HCT116 (cell line): ENCODE results near the gene GPR78. TPM values are rescaled to one million over a fixed set of nuclear protein-coding genes. Genes with fewer than 3 reads are reported as not detected.

ENCODE experiments used
- ATAC-seq: fragments of 200-7000 bp; cut with Tn5 transposase; 2 replicates; pipeline ENCODE4 v1.9.1; 2020; ENCODE audit warnings: mild to moderate bottlenecking, moderate library complexity
- BruUV-seq: library from RNA; stranded (reverse); fragments of 400-500 nt; replicated peaks from 2 replicates; lab custom pipeline; 2021; lab: Mats Ljungman, UMichigan
- CTCF ChIA-PET: fragments of 300-600 bp; sonication (Branson Sonifier 250); formaldehyde crosslinking; loops from one replicate; lab custom pipeline; 2021; ENCODE audit warnings: antibody characterized with exemption; lab: Charles Lee
- POLR2A ChIA-PET: fragments of 300-600, 350-600 bp; sonication (Branson Sonifier 250); formaldehyde crosslinking; loops from one replicate; lab custom pipeline; 2021; ENCODE audit warnings: antibody characterized with exemption; lab: Charles Lee
- RAD21 ChIA-PET, 2 experiments: fragments of 300-600 bp; sonication (Branson Sonifier 250); formaldehyde crosslinking; loops; one replicate each; lab custom pipeline; 2023; ENCODE audit warnings: low total read pairs in 2 of 2; ENCODE audit not compliant: uncharacterized antibody in 2 of 2, unreplicated experiment in 2 of 2, low non-redundant PET in 1 of 2; lab: Charles Lee
- DNase-seq: peaks from one replicate; pipeline ENCODE4 v3.0.0-alpha.2; 2010; ENCODE audit warnings: low read depth, low spot score
- H2AFZ ChIP-seq: fragments of 200-600 bp; shearing (Covaris generic), sonication (generic); 2 replicates; pipeline ENCODE4 v1.6.1; 2017; ENCODE audit warnings: low read depth, mixed run types, mixed read lengths, antibody characterized with exemption, low read length; ENCODE audit not compliant: poor library complexity, severe bottlenecking
- H3K27ac ChIP-seq: 2 replicates; pipeline ENCODE4 v1.5.1; 2012; ENCODE audit warnings: low read depth, low read length
- H3K27me3 ChIP-seq: fragments of 200-600 bp; sonication (generic); 2 replicates; pipeline ENCODE4 v1.6.1; 2016; ENCODE audit warnings: mixed run types, low read length, mixed read lengths; ENCODE audit not compliant: insufficient read depth
- H3K36me3 ChIP-seq, 2 experiments: fragments of 200-500 bp in 1 of 2; fragments of 200-600 bp in 1 of 2; sonication (Bioruptor generic) in 1 of 2; sonication (generic) in 1 of 2; 2 replicates each; pipeline versions ENCODE4 v1.5.1 to v1.6.1; 2014 to 2016; ENCODE audit warnings: low read length in 2 of 2, inconsistent platforms in 1 of 2, mixed read lengths in 1 of 2, mixed run types in 1 of 2; ENCODE audit not compliant: insufficient read depth in 2 of 2, control insufficient read depth in 1 of 2
- H3K4me1 ChIP-seq, 2 experiments: fragments of 200-600 bp in 1 of 2; sonication (generic) in 1 of 2; 2 replicates each; pipeline versions ENCODE4 v1.5.1 to v1.6.1; 2012 to 2017; ENCODE audit warnings: low read length in 2 of 2, inconsistent platforms in 1 of 2, mild to moderate bottlenecking in 1 of 2, mixed read lengths in 1 of 2, mixed run types in 1 of 2, moderate library complexity in 1 of 2; ENCODE audit not compliant: insufficient read depth in 2 of 2, control insufficient read depth in 1 of 2
- H3K4me2 ChIP-seq: fragments of 200-600 bp; sonication (generic); 2 replicates; pipeline ENCODE4 v1.6.1; 2017; ENCODE audit warnings: mixed run types, low read length, mixed read lengths
- H3K4me3 ChIP-seq, 2 experiments: fragments of 200-600 bp in 1 of 2; sonication (generic) in 1 of 2; replicated peaks in 1 of 2; 2 replicates each; pipeline ENCODE4 v1.5.1; 2011 to 2016; ENCODE audit warnings: low read length in 2 of 2, control low read depth in 1 of 2, low read depth in 1 of 2, mild to moderate bottlenecking in 1 of 2, mixed read lengths in 1 of 2, mixed run types in 1 of 2
- H3K79me2 ChIP-seq: fragments of 200-600 bp; sonication (generic); 2 replicates; pipeline ENCODE4 v1.6.1; 2017; ENCODE audit warnings: mild to moderate bottlenecking, mixed run types, low read length, moderate library complexity, mixed read lengths; ENCODE audit not compliant: insufficient read depth
- H3K9ac ChIP-seq: fragments of 200-600 bp; sonication (generic); 2 replicates; pipeline ENCODE4 v1.6.1; 2016; ENCODE audit warnings: low read length, mixed read lengths
- H3K9me2 ChIP-seq: fragments of 200-600 bp; sonication (generic), shearing (Covaris generic); 2 replicates; pipeline ENCODE4 v1.6.1; 2017; ENCODE audit warnings: mixed run types, mild to moderate bottlenecking, moderate library complexity; ENCODE audit not compliant: insufficient read depth
- H3K9me3 ChIP-seq, 2 experiments: fragments of 200-500 bp in 1 of 2; fragments of 200-600 bp in 1 of 2; sonication (Bioruptor generic) in 1 of 2; sonication (generic) in 1 of 2; 2 replicates each; pipeline ENCODE4 v1.6.1; 2014 to 2017; ENCODE audit warnings: low read length in 2 of 2, mixed read lengths in 2 of 2, inconsistent platforms in 1 of 2, low read depth in 1 of 2, mild to moderate bottlenecking in 1 of 2, mixed run types in 1 of 2, moderate library complexity in 1 of 2; ENCODE audit not compliant: control insufficient read depth in 1 of 2, insufficient read depth in 1 of 2
- H4K20me1 ChIP-seq: fragments of 200-600 bp; sonication (generic), shearing (Covaris generic); 2 replicates; pipeline ENCODE4 v1.6.1; 2017; ENCODE audit warnings: mixed run types, mild to moderate bottlenecking, moderate library complexity; ENCODE audit not compliant: insufficient read depth
- CBX3 ChIP-seq: IDR thresholded peaks from 2 replicates; pipeline ENCODE4 v1.6.1; 2012; ENCODE audit warnings: low read depth
- CEBPB ChIP-seq: IDR thresholded peaks from 2 replicates; pipeline ENCODE4 v1.6.1; 2012; ENCODE audit warnings: low read depth
- CTCF ChIP-seq, 3 experiments: fragments of 200-600 bp in 1 of 3; sonication (generic) in 1 of 3; IDR thresholded peaks in 2 of 3; conservative IDR thresholded peaks in 1 of 3; 2 replicates each; pipeline ENCODE4 v1.5.1; 2012 to 2017; ENCODE audit warnings: low read depth in 2 of 3, low read length in 2 of 3, antibody characterized with exemption in 1 of 3, borderline replicate concordance in 1 of 3, control low read depth in 1 of 3, mild to moderate bottlenecking in 1 of 3, mixed read lengths in 1 of 3, mixed run types in 1 of 3, moderate library complexity in 1 of 3; ENCODE audit not compliant: insufficient read depth in 1 of 3
- EGR1 ChIP-seq: IDR thresholded peaks from 2 replicates; pipeline ENCODE4 v1.6.1; 2012; ENCODE audit warnings: low read depth
- FOSL1 ChIP-seq: IDR thresholded peaks from 2 replicates; pipeline ENCODE4 v1.6.1; 2012; ENCODE audit warnings: low read depth
- SP1 ChIP-seq: IDR thresholded peaks from 2 replicates; pipeline ENCODE4 v1.6.1; 2012; ENCODE audit warnings: low read depth
- ZFX ChIP-seq: fragments of 450-650 bp; IDR thresholded peaks from 2 replicates; pipeline ENCODE4 v1.6.1; 2017
- ZNF274 ChIP-seq: fragments of 200-500 bp; sonication (Bioruptor generic); IDR thresholded peaks from 2 replicates; pipeline ENCODE4 v1.6.1; 2014; ENCODE audit warnings: mild to moderate bottlenecking, low read depth, low read length, inconsistent platforms
- intact Hi-C: fragments of 100-400 bp; cut with micrococcal nuclease; formaldehyde crosslinking; loops from 2 replicates; pipeline ENCODE4 v1.10.0; 2022
- total RNA-seq: library from RNA; stranded (reverse); gene quantifications from one replicate; pipeline ENCODE4 v1.2.1, GENCODE V29; 2021; ENCODE audit not compliant: unreplicated experiment

Gene GPR78
- total RNA-seq, 1 experiment from 2014 or later = not detected

DNA sequence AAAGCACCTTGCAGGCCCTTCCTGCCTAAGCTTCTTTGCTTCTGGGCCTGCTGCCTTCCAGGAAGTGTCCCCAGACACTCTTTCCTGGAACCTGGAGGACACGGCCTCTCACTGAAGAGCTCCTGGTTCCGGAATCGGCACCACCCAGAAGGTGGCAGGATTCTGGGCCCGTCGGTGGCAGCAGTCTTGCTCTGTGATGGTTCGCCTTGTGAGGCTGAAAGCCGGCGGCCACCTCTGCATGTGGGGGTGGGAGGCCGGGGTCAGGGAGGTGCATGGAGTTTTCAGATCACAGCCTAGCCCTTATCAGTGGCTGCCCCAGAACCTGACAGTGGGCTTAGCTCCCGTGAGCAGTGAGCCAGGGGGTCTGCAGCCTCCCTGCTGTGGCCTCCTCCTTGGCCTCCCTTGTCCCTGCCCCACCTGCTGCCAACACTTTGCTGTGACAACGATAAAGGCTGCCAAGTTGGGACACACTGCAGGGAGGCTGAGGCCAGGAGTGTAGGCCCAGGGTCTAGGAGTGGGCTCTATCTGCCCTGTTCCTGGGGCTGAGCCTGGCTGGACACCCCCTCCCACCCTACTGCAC lies 30.8 kb upstream of the GPR78 start:
- Histone ChIP-seq H3K4me2 (no peak overlapping the region), H3K9ac (no peak overlapping the region), H4K20me1 (no peaks in the 10 kb centered on the region), H2AFZ (no peak overlapping the region), H3K36me3 (no peaks in the 10 kb centered on the region), H3K27me3 (0 out of 2 replicates have a peak, but pooled peaks cover 2% of the 10 kb centered on the region), H3K9me3 (no peaks in the 10 kb centered on the region), H3K4me1 (peaks cover 0 to 21% of the 10 kb centered on the region in 2 experiments; a peak in 3 of 4 replicates), H3K27ac (no peak overlapping the region), H3K9me2 (no peaks in the 10 kb centered on the region), H3K79me2 (no peaks in the 10 kb centered on the region), H3K4me3 (no peak overlapping the region)
- DNase-seq (no peak), ATAC-seq (no peak)
- ChIA-PET RAD21 (no interaction called here), POLR2A (no interaction called here), CTCF (interaction anchor here (3.4 kb wide), 1 partner anchor 80 kb away, joined by 35 read pairs; no protein-coding TSS in a partner anchor)
- intact Hi-C loops = loop anchor here (5.0 kb wide), 1 partner anchor 38 kb away; no protein-coding TSS in a partner anchor
- TF ChIP-seq FOSL1 = no peak
- TF ChIP-seq CBX3 = no peak
- no peak for TF ChIP-seq ZNF274
- no peak for TF ChIP-seq CTCF (IDR thresholded peaks at IDR 0.05 in 2 of 3, conservative IDR thresholded peaks at IDR 0.05 in 1 of 3; ENCODE audit: borderline replicate concordance in 1 of 3, insufficient read depth in 1 of 3, low read depth in 2 of 3, low read length in 2 of 3)
- no TSS peak for BruUV-seq

- Histone ChIP-seq H3K27ac (no peak overlapping the region), H3K4me1 (peaks cover 0 to 21% of the 10 kb centered on the region in 2 experiments; a peak in 3 of 4 replicates), H4K20me1 (no peaks in the 10 kb centered on the region), H2AFZ (no peak overlapping the region), H3K9ac (no peak overlapping the region), H3K4me3 (no peak overlapping the region), H3K9me2 (no peaks in the 10 kb centered on the region), H3K9me3 (no peaks in the 10 kb centered on the region), H3K4me2 (no peak overlapping the region), H3K79me2 (no peaks in the 10 kb centered on the region), H3K36me3 (no peaks in the 10 kb centered on the region), H3K27me3 (0 out of 2 replicates have a peak, but pooled peaks cover 2% of the 10 kb centered on the region)
- ATAC-seq = no peak
- intact Hi-C loops = no loop called here
- ChIA-PET CTCF (no interaction called here), POLR2A (no interaction called here), RAD21 (no interaction called here)
- no peak for DNase-seq
- TF ChIP-seq EGR1 (no peak), CEBPB (no peak), FOSL1 (no peak), SP1 (no peak), ZFX (no peak)
- BruUV-seq = no TSS peak
Observed at GRCh38 chr4:8550691-8551090, 29.5 kb upstream of the GPR78 start.
